Liver (tissue), 9 donors: ENCODE data around the gene CTSH. TPM values are rescaled to one million over a fixed set of nuclear protein-coding genes. Genes with fewer than 3 reads are reported as not detected.

Experiments
- DNase-seq: peaks from one replicate; pipeline ENCODE4 v3.0.0-alpha.2; 2017; ENCODE audit warnings: low spot score
- H3K27ac ChIP-seq, 2 donors: one replicate each; pipeline ENCODE4 v1.7.0; 2013; ENCODE audit warnings: inconsistent platforms in 2 of 2, low read length in 2 of 2, control low read depth in 1 of 2, low read depth in 1 of 2, mild to moderate bottlenecking in 1 of 2
- H3K27me3 ChIP-seq, 4 donors: one replicate each; pipeline versions ENCODE4 v1.6.1 to v1.7.0; 2013; ENCODE audit warnings: low read length in 3 of 4, inconsistent platforms in 1 of 4, mild to moderate bottlenecking in 1 of 4, moderate library complexity in 1 of 4; ENCODE audit not compliant: control insufficient read depth in 4 of 4, insufficient read depth in 4 of 4
- H3K36me3 ChIP-seq, 4 donors: one replicate each; pipeline versions ENCODE4 v1.6.1 to v1.7.0; 2013; ENCODE audit warnings: low read length in 3 of 4, mild to moderate bottlenecking in 3 of 4, low read depth in 1 of 4, moderate library complexity in 1 of 4; ENCODE audit not compliant: control insufficient read depth in 4 of 4, insufficient read depth in 3 of 4
- H3K4me1 ChIP-seq, 4 donors: one replicate each; pipeline versions ENCODE4 v1.6.1 to v1.7.0; 2013; ENCODE audit warnings: low read length in 3 of 4, mild to moderate bottlenecking in 3 of 4, moderate library complexity in 1 of 4; ENCODE audit not compliant: control insufficient read depth in 4 of 4, insufficient read depth in 4 of 4
- H3K4me3 ChIP-seq, 3 donors: one replicate each; pipeline versions ENCODE4 v1.6.1 to v1.7.0; 2013; ENCODE audit warnings: low read length in 3 of 3, control low read depth in 1 of 3, low read depth in 1 of 3, mild to moderate bottlenecking in 1 of 3
- H3K9ac ChIP-seq, 2 donors: one replicate each; pipeline ENCODE4 v1.7.0; 2013; ENCODE audit warnings: low read length in 2 of 2, mild to moderate bottlenecking in 2 of 2, moderate library complexity in 2 of 2, control low read depth in 1 of 2, low read depth in 1 of 2
- H3K9me3 ChIP-seq, 4 donors: one replicate each; pipeline versions ENCODE4 v1.6.1 to v1.7.0; 2013; ENCODE audit warnings: low read length in 3 of 4; ENCODE audit not compliant: control insufficient read depth in 4 of 4
- ATF3 ChIP-seq: IDR thresholded peaks from 2 replicates; pipeline ENCODE4 v1.6.1; 2016; ENCODE audit warnings: antibody characterized with exemption
- CTCF ChIP-seq: fragments of 150-350 bp; IDR thresholded peaks from 2 replicates; pipeline ENCODE4 v1.5.1; 2017; ENCODE audit warnings: improper control_type of control experiment, low read depth, low read length; ENCODE audit not compliant: missing input control
- EGR1 ChIP-seq, 2 donors: IDR thresholded peaks; 2 replicates each; pipeline ENCODE4 v1.6.1; 2016 to 2018; ENCODE audit warnings: antibody characterized with exemption in 2 of 2, low read depth in 2 of 2
- FOXA1 ChIP-seq: IDR thresholded peaks from 2 replicates; pipeline ENCODE4 v1.6.1; 2016; ENCODE audit warnings: antibody characterized with exemption
- FOXA2 ChIP-seq: IDR thresholded peaks from 2 replicates; pipeline ENCODE4 v1.6.1; 2016; ENCODE audit warnings: antibody characterized with exemption
- GABPA ChIP-seq, 2 donors: IDR thresholded peaks in 1 of 2; conservative IDR thresholded peaks in 1 of 2; 2 replicates each; pipeline ENCODE4 v1.6.1; 2016; ENCODE audit warnings: antibody characterized with exemption in 2 of 2, mild to moderate bottlenecking in 1 of 2, moderate library complexity in 1 of 2
- HNF4A ChIP-seq, 2 donors: conservative IDR thresholded peaks; 2 replicates each; pipeline ENCODE4 v1.6.1; 2016; ENCODE audit warnings: antibody characterized with exemption in 2 of 2, mild to moderate bottlenecking in 2 of 2
- HNF4G ChIP-seq: IDR thresholded peaks from 2 replicates; pipeline ENCODE4 v1.6.1; 2016; ENCODE audit warnings: antibody characterized with exemption
- JUND ChIP-seq, 2 donors: IDR thresholded peaks; 2 replicates each; pipeline ENCODE4 v1.6.1; 2016; ENCODE audit warnings: antibody characterized with exemption in 2 of 2
- NR2F2 ChIP-seq: IDR thresholded peaks from 2 replicates; pipeline ENCODE4 v1.6.1; 2016; ENCODE audit warnings: antibody characterized with exemption
- RAD21 ChIP-seq, 2 donors: IDR thresholded peaks; 2 replicates each; pipeline ENCODE4 v1.6.1; 2016; ENCODE audit warnings: antibody characterized with exemption in 2 of 2, mild to moderate bottlenecking in 2 of 2
- REST ChIP-seq: IDR thresholded peaks from 2 replicates; pipeline ENCODE4 v1.6.1; 2016; ENCODE audit warnings: antibody characterized with exemption, mild to moderate bottlenecking
- RXRA ChIP-seq, 2 donors: IDR thresholded peaks; 2 replicates each; pipeline ENCODE4 v1.6.1; 2017 to 2018; ENCODE audit warnings: antibody characterized with exemption in 2 of 2, mild to moderate bottlenecking in 1 of 2
- YY1 ChIP-seq: IDR thresholded peaks from 2 replicates; pipeline ENCODE4 v1.6.1; 2016; ENCODE audit warnings: antibody characterized with exemption, mild to moderate bottlenecking
- ZBTB33 ChIP-seq: IDR thresholded peaks from 2 replicates; pipeline ENCODE4 v1.6.1; 2016; ENCODE audit warnings: antibody characterized with exemption
- WGBS: extraction: QIAGEN DNeasy Blood & Tissue Kit; methylation state at CpG from one replicate; pipeline ENCODE4 v1.1.7; 2013; 5-methylcytosine and 5-hydroxymethylcytosine counted together
- polyA plus RNA-seq, 2 donors: library from polyadenylated mRNA; stranded (reverse) in 1 of 2; unstranded in 1 of 2; fragments of 200-250 nt in 1 of 2; fragments of >200 nt in 1 of 2; fragmentation: Nextera tagmentation in 1 of 2; extraction: Ambion mirVana in 1 of 2; gene quantifications; one replicate each; pipeline versions ENCODE4 v1.2.1 to v1.2.3, GENCODE V29; 2013 to 2015
- total RNA-seq, 2 donors: library from RNA; depleted of rRNA; stranded (reverse); fragments of >200 nt; gene quantifications; one replicate each; pipeline ENCODE4 v1.2.3, GENCODE V29; 2014
- donor health status: healthy.
- donor health status: healthy.
- donor health status: healthy.
- donor health status: healthy.
- donor health status: healthy.

Gene CTSH
- total and polyA plus RNA-seq, 4 donors, result 46.3 to 162 (median 95.8) TPM

- TF ChIP-seq FOXA1 (no peak), FOXA2 (no peak), RAD21 (IDR thresholded peaks at IDR 0.05) (no peak), YY1 (no peak), ZBTB33 (no peak), EGR1 (IDR thresholded peaks at IDR 0.05; ENCODE audit: low read depth in 2 of 2) (no peak), HNF4G (no peak), ATF3 (no peak), RXRA (IDR thresholded peaks at IDR 0.05) (no peak), HNF4A (conservative IDR thresholded peaks at IDR 0.05) (no peak)
- Histone ChIP-seq H3K27me3 (no peaks in the 10 kb centered on the region), H3K4me3 (peak overlapping the region in 1 of 3 donors; percentile 81), H3K4me1 (peaks cover 14 to 44% (median 34%) of the 10 kb centered on the region in 4 donors), H3K27ac (peak overlapping the region in 1 of 2 donors; percentile 16), H3K9ac (peak overlapping the region in 1 of 2 donors; percentile 54), H3K9me3 (no peaks in the 10 kb centered on the region), H3K36me3 (no peaks in the 10 kb centered on the region)
- no peak for DNase-seq
- 68% methylated on average over 22 of the region's 22 CpGs for WGBS
Measured at GRCh38 chr15:78875107-78875914, 69.5 kb downstream of the CTSH start.

- WGBS, result under 1% methylated on average over 38 of the region's 38 CpGs
Measured at GRCh38 chr15:78873793-78874765, 70.8 kb downstream of the CTSH start.

More at GRCh38 chr15:78873793-78874765, 70.8 kb downstream of the CTSH start:
- Histone ChIP-seq H3K4me1 (peaks cover 9 to 33% (median 22%) of the 10 kb centered on the region in 4 donors), H3K9ac (peak overlapping the region; percentile 81 to 100), H3K36me3 (no peaks in the 10 kb centered on the region), H3K9me3 (no peaks in the 10 kb centered on the region), H3K27ac (peak overlapping the region; percentile 99 to 100), H3K27me3 (no peaks in the 10 kb centered on the region), H3K4me3 (peak overlapping the region; percentile 75 to 99 (median 81))
- DNase-seq, result peak; percentile 59
- TF ChIP-seq REST, result peak; percentile 7
- no peak for TF ChIP-seq ATF3
- TF ChIP-seq GABPA (IDR thresholded peaks at IDR 0.05 in 1 of 2, conservative IDR thresholded peaks at IDR 0.05 in 1 of 2), result no peak
- no peak for TF ChIP-seq HNF4A (conservative IDR thresholded peaks at IDR 0.05)
- no peak for TF ChIP-seq RAD21 (IDR thresholded peaks at IDR 0.05)
- no peak for TF ChIP-seq FOXA2
- no peak for TF ChIP-seq JUND (IDR thresholded peaks at IDR 0.05)
- peak; percentile 97 for TF ChIP-seq YY1
- no peak for TF ChIP-seq HNF4G
- TF ChIP-seq CTCF, result no peak
- TF ChIP-seq EGR1 (IDR thresholded peaks at IDR 0.05; ENCODE audit: low read depth in 2 of 2), result no peak
- TF ChIP-seq NR2F2, result no peak
